ENCODE results near the gene RRM2. TPM values are rescaled to one million over a fixed set of nuclear protein-coding genes. Genes with fewer than 3 reads are reported as not detected.

The RRM2 gene
- total RNA-seq, 1 donor from 2014 or later, result 9.3 TPM

- H3K27me3 Mint-ChIP-seq, result peaks cover 67% of the 10 kb centered on the region
- no peaks in the 10 kb centered on the region for H3K36me3 Mint-ChIP-seq (ENCODE audit: low read depth)
- peak within 1 kb of the TSS; percentile 81 for H3K4me3 Mint-ChIP-seq
- ChIA-PET POLR2A (interaction anchor here (1.1 kb wide), 1 partner anchor 41 kb away, joined by 3 read pairs; no protein-coding TSS in a partner anchor), CTCF (interaction anchor here (3.5 kb wide), 1 partner anchor 17 kb away, joined by 15 read pairs; no protein-coding TSS in a partner anchor)
- peak; percentile 39 for ATAC-seq (ENCODE audit: low read depth)
- no peaks in the 10 kb centered on the region for H3K9me3 Mint-ChIP-seq
- peak; percentile 28 for DNase-seq
- TF ChIP-seq CTCF (IDR thresholded peaks at IDR 0.05), result no peak
- intact Hi-C loops (cut with micrococcal nuclease), result loop anchor here (1.0 to 10.0 kb wide), 2 partner anchors 40 to 165 kb away; no protein-coding TSS in a partner anchor
- no peak within 1 kb of the TSS for H3K27ac Mint-ChIP-seq
- peaks cover 12% of the 10 kb centered on the region for H3K4me1 Mint-ChIP-seq
Measured at GRCh38 chr2:10079870-10080535, 42.5 kb upstream of the RRM2 start, which contains the start of gene CYS1. Gene CYS1 (minus strand): TSS chr2:10080411. CDS start chr2:10080223, 188 bp downstream.

GRCh38 chr2:10080536-10081304, 41.8 kb upstream of the RRM2 start:
- Mint-ChIP-seq H3K36me3 (ENCODE audit: low read depth) (no peaks in the 10 kb centered on the region), H3K27me3 (peaks cover 63% of the 10 kb centered on the region), H3K9me3 (no peaks in the 10 kb centered on the region), H3K27ac (no peak overlapping the region), H3K4me1 (peaks cover 12% of the 10 kb centered on the region), H3K4me3 (peak overlapping the region; percentile 74)
- ATAC-seq (ENCODE audit: low read depth) (peak; percentile 44), DNase-seq (peak; percentile 29)
- intact Hi-C loops (cut with micrococcal nuclease), result no loop called here
- ChIA-PET POLR2A (interaction anchor here (0.7 to 1.2 kb wide), 2 partner anchors 38 to 276 kb away, joined by 3 to 5 read pairs; no protein-coding TSS in a partner anchor), CTCF (interaction anchor here (3.3 to 3.5 kb wide), 2 partner anchors 8 to 16 kb away, joined by 15 read pairs; no protein-coding TSS in a partner anchor)
- no peak for TF ChIP-seq CTCF (IDR thresholded peaks at IDR 0.05)

GRCh38 chr2:10083046-10083445, 39.5 kb upstream of the RRM2 start:
- TF ChIP-seq CTCF (IDR thresholded peaks at IDR 0.05), result no peak
- ChIA-PET POLR2A (interaction anchor here (0.6 to 0.7 kb wide), 2 partner anchors 9 to 711 kb away, joined by 3 read pairs; no protein-coding TSS in a partner anchor), CTCF (interaction anchor here (0.7 to 3.3 kb wide), 5 partner anchors 10 to 352 kb away, joined by 3 to 15 read pairs (median 4); no protein-coding TSS in a partner anchor)
- Mint-ChIP-seq H3K27me3 (peaks cover 49% of the 10 kb centered on the region), H3K9me3 (no peaks in the 10 kb centered on the region), H3K27ac (no peak overlapping the region), H3K4me1 (peaks cover 12% of the 10 kb centered on the region), H3K4me3 (no peak overlapping the region), H3K36me3 (ENCODE audit: low read depth) (no peaks in the 10 kb centered on the region)
- intact Hi-C loops (cut with micrococcal nuclease), result no loop called here
- DNase-seq (no peak), ATAC-seq (ENCODE audit: low read depth) (no peak)

GRCh38 chr2:10083692-10084211, 38.8 kb upstream of the RRM2 start:
- Mint-ChIP-seq H3K27ac (no peak overlapping the region), H3K9me3 (no peaks in the 10 kb centered on the region)
- intact Hi-C loops (cut with micrococcal nuclease), result no loop called here

More at GRCh38 chr2:10083692-10084211, 38.8 kb upstream of the RRM2 start:
- ATAC-seq (ENCODE audit: low read depth) (no peak), DNase-seq (no peak)
- Mint-ChIP-seq H3K27me3 (peaks cover 42% of the 10 kb centered on the region), H3K4me3 (no peak overlapping the region), H3K4me1 (peaks cover 12% of the 10 kb centered on the region), H3K36me3 (ENCODE audit: low read depth) (no peaks in the 10 kb centered on the region)
- ChIA-PET POLR2A (interaction anchor here (0.6 kb wide), 1 partner anchor 710 kb away, joined by 3 read pairs; no protein-coding TSS in a partner anchor), CTCF (interaction anchor here (1.2 to 3.3 kb wide), 3 partner anchors 11 to 325 kb away, joined by 8 to 15 read pairs (median 10); no protein-coding TSS in a partner anchor)
- no peak for TF ChIP-seq CTCF (IDR thresholded peaks at IDR 0.05)

All from activated B cell treated with CpG ODN at 0.5 μM for 24 hours (primary cell).